GM19463 (cell line): ENCODE data around the gene RHOBTB1.
"Not testable (repeated sequence)": the region's sequence is repeated elsewhere in the genome, so short reads cannot be mapped to it uniquely, and the experiment has no call there.

Experiments used
- ATAC-seq: cut with Tn5 transposase; IDR thresholded peaks from one replicate; pipeline ENCODE4 v1.9.1; 2021; ENCODE audit warnings: mild to moderate bottlenecking, moderate library complexity; ENCODE audit not compliant: unreplicated experiment

RHOBTB1 gene

DNA sequence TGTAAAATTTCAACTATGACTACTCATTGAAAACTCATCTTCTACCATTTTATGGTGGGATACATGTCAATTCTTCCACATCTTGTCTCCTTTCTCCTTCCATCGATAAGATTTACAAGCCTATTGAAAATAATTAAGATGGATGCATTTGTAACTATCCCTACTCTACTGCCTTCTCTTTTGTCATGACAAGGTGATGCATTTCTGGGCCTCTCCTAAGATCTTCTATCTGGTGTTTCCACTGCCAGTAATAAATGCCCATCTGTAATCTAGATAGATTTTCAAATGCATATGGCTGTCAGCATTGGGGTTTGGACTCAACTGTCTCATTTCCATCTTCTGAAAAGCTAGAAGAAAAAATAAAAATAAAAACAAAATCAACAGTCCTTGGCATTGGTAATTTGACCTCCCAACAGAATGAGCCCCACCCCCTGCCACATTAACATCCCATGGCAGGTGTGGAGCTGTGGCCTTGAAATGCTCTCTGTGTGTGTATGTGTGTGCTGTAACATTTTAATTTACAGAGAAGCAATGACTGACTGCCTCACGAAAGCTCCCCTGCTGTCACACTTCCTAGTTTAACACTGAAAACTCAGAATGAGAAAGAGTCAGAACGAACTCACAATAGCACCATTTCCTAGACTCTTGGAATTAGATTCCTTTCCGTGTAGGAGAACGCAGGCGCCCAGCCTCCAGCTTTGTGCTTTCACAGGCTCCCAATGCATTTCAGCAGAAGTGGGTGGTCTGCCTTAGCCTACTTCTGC is 74.2 kb downstream of the RHOBTB1 start:
- ATAC-seq = no peak

DNA sequence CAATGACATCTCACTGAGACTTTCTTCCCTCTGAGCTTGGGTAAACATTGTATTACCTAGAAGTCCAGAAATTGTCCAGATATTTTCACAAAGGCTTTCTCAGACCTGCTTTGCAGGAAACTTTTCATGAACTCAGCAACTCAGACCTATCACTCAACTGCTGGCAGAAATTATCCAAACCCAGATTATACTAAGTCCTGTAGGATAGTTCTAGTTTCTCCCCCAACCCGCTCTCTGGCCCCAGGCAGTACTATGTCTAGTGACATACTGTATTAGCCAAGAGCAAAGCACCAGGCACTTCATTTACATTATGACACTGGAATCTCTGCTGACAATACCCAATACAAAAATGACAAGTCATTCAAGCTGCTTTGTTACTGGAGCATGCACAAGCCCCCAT is 75.0 kb downstream of the RHOBTB1 start:
- no peak for ATAC-seq

DNA sequence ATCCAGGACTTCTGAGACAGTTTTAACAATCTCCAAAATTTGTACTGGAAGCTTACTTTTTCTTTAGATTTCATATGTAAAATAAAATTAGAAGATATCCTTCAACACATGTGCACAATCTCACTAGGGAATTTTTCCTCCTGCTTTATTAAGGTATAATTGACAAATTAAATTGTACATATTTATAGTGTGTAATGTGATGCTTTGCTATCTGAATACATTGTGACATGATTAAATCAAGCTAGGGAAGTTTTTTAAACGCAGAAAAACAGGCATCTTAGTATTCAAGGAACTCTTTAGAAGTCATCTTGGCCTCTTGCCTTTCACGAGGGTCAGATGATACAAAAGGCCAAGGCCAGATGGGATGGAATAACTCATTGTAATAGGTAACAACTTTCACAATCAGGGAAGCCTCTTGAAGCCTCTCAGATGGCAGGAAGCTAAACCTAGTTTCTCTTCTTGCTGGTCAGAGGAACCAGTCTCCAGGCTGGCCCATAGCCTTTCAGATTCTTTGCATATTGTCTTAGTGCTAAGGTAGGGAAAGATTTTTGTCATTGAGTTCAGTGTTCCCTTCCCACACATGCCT is 78.7 kb downstream of the RHOBTB1 start:
- ATAC-seq = no peak

DNA sequence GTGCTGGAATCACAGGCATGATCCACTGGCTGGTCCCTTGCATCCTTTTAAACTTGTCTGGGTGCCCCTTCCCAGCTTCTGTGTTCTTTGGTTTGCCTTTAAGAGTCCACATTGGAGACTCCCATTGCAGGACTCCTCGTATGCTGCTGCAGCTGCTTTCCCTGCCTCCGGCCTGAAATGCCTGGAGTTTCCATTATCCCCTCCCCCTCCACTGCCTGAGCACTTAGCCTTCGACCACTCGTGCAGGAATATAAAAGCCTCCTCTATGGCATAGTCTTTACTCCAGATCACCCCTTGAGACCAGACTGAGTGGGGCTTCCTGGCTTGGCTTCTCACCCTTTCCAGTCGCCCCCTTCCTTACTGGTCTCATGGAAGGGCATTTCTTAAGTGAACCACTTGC is 80.2 kb downstream of the RHOBTB1 start:
- ATAC-seq = no peak

DNA sequence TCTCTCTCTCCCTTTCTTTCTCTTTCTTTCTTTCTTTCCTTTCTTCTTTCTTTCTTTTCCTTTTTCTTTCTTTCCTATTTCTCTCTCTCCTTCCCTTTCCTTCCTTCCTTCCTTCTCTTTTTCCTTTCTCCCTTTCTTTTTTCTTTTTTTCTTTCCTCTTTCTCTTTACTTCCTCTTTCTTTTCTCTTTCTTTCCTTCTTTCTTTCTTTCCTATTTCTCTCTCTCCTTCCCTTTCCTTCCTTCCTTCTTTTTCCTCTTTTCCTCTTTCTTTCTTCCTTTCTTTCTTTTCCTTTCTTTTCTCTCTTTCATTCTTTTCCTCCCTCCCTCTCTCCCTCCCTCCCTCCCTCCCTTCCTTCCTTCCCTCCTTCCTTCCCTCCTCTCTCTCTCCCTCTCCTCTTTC is 81.5 kb downstream of the RHOBTB1 start:
- no peak for ATAC-seq

DNA sequence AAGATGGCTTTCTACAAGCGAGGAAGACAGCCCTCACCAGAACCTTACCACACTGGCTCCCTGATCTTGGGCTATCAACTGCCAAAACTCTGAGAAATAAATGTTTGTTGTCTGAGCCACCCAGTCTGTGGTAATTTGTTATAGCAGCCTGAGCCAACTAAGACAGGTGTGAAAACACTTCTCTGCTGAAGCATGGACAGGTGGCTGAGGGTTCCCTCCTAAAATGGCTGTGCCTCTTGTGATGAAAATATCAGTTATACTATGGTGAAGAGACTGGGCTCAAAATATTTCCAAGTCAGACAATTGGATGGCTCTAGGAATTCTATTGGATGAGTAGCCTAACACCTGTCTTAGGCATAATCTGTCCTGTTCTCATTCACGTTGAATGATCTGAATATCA is 87.6 kb downstream of the RHOBTB1 start:
- no peak for ATAC-seq

DNA sequence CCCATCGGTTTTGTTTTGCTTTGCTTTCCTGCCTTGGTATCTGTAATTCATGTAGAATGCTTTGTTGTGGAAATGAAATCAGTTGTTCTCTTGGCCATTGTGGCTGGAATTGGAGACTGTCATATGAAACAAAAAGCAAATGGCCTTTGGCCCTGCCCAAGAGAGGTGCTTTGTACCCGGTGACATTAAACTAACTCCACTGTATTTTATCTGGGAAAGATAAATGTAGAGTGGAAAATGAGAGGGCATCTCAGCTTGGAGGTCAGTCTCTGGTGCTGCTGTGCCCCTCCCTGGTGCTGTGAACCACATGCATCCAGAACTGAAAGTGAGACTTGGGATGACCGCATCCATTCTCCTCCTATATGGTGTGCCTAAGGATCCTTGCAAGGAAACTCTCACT is 90.3 kb downstream of the RHOBTB1 start:
- no peak for ATAC-seq

DNA sequence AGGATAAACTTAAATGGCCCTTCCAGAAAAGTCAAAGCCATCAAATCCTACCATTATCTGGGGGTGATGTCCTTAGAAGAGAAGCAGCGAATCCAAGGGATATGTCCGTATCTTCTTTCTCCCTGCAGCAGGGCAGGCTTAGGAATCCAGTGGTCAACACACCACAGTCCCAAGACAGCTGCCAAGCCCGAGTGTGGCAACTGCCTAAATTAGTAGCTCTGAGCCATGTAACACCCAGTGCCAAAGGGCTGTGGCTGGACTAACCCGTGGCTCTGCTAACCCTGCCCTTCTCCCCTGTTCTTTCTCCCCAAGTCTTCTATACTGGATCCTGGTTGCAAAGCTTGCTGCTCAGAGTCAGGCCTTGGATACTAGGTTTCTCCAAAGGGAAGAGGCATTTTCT is 90.9 kb downstream of the RHOBTB1 start:
- ATAC-seq = no peak

DNA sequence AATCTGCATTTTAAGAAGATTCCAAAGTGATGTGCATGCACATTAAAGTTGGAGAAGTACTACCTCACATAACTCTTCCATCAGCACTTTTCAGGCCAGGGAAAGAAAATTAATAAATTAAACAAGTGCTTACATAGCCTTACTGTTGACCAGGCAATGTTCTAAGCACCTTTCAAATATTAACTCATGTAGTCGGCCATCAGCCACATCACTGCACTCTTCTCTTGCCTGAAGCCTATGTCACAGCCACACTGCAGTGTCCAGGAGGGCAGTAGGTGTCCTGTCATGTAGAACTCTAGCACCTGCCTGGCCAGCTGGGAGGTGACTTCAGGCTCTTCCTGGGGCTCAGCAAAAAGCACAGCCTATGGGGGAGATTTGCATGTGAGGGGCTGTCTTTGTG is 94.2 kb downstream of the RHOBTB1 start:
- ATAC-seq = no peak

DNA sequence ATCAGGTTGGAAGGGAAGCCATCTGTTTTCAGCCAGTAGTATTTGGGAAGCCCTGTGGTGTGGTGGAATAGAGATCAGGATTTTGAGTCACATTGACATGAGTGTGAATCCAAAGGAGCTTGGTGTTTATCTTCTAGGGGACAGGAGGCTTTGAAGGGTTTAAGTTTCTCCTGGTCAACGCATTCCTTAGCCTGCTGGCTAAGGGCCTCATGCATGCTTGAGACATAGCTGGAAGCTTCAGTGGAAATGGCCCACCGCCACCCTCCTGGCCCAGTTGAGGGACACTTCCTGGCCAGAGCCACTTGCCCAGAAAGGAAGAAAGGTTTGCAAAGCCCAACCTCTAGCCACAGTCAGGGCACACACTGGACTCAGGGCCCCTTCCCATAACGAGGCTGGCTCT is 94.8 kb downstream of the RHOBTB1 start:
- no peak for ATAC-seq

DNA sequence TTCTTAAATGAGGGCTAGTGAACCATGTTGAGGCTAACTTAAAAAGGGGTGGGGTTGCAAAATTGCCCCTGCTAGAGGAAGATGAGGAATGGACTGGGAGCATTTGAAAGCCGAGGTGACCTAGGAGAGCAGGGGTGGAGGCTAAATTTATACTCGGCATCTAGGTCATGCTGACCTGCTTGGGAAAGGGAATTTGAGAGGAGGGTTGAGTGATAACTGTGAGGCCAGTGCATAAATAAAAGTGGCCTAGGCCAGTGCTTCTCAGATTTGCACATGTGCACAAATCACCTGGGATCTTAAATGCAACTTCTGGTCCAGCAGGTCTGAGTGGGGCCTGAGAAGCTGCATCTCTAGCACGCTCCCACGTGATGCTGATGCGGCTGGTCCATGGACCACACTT is 95.3 kb downstream of the RHOBTB1 start:
- ATAC-seq = no peak

DNA sequence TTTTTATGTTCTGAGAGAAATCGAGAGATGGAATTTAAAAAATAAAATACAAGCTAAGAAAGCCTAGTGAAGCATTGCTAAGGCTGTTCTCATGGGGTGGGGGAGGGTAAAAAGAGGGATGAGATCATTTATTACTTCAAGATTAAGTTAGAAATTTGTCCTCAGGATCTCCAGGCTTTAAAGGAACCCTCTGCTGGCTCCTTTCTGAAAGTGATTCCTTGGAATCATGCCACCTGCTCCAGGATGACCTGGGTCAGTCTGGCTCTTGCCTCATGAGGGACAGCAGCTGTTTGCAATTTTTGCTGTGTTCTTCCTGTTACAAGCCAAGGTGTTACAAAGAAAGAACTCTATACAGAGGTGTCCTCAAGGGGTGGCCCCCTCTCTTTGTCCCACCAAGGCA is 95.9 kb downstream of the RHOBTB1 start:
- no peak for ATAC-seq

DNA sequence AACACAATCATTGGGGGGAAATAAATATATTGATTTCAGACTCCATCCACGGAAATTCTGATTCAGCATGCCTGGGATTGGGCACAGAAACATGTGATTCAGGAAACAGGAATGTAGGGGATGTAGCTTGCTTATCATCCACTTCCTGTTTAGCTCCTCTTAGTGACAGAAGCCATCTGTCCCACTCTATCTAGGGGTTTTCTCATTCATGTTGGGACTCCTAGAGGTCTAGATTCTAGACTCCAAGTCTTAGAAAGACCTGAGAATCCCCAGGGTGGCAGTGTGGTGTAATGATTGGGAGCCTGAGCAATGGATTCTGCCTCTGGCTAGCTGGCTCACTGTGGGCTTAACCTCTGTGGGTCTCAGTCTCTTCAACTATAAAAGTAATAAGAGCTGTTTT is 97.8 kb downstream of the RHOBTB1 start:
- ATAC-seq = no peak

DNA sequence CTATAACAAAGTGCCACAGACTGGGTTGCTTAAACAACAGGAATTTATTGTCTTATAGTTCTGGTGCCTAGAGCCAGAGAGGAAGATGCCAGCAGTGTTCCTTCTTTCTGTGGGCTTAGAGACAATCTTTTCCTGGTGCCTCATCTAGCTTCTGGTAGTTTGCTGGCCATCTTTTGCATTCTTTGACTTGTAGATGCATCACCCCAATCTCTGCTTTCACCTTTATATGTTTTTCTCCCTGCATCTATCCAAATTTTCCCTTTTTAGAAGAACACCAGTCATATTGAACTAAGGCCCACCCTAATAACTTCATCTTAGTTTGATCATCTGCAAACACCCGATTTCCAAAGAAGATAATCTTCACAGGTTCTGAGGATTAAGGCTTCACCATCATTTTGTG is 98.9 kb downstream of the RHOBTB1 start:
- no peak for ATAC-seq

DNA sequence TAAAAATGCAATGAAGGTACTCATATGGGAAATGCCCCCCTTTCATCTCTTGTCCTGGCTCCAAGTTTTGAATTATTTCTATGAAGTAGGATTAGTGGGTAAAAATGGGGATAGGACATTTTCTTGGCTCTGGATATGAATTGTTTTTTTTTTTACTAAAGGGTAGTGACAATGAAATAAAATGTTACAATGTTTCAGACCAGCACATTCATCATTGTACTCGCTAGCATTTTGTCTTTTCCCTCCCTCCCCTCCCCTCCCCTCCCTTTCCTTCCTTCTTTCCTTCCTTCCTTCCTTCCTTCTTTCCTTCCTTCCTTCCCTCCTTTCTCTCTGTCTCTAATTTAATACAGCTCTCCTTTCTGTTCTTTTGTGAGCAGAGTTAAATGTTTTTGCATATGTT is 101.3 kb downstream of the RHOBTB1 start:
- ATAC-seq = no peak

DNA sequence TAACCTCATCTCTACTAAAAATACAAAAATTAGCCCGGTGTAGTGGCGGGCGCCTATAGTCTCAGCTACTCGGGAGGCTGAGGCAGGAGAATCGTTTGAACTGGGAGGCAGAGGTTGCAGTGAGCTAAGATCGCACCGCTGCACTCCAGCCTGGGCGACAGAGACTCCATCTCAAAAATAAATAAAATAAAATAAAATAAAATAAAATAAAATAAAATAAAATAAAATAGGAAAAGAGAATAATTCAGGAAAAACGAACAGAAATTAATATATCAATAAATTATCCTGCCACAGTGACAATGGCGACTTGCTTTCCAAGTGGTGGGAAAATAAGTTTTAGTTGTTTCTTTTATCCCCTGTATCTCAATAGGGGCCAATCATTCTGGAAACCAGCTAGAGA is 102.8 kb downstream of the RHOBTB1 start:
- ATAC-seq = not testable (repeated sequence)

DNA sequence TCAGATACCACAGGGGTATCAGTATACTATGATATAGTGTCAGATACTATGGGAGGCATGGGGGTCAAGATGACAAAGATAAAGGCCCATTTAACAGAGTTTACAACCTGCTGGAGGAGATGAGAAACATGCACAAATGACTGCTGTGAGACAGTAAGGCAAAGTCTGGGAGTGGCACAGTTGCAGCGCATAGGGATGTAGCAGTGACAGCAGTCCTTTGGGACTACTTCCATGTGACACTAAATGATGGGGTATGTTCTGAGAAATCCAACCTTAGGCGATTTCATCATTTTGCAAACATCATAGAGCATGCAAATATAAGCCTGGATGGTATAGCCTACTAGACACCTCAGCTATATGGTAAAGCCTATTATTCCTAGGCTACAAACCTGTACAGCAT is 108.9 kb downstream of the RHOBTB1 start:
- ATAC-seq = no peak

DNA sequence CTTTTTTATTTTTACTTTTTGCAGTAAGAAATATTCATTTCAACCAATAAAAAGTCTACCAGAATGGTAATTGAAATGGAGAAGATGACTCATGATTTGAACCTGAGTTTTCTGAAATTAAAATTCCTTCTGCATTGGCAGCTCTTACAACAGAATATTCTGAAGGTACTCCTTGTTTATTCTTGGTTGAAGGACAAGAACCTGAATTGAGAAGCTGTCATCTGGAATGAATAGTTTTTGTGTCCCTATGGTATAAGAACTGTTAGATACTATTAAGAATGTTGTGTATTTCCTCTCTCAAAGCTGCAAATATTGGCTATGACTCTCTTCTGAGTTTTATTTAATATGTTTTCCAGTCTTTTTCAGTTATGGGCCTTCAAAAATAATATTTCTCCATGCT is 109.6 kb downstream of the RHOBTB1 start:
- ATAC-seq = no peak

DNA sequence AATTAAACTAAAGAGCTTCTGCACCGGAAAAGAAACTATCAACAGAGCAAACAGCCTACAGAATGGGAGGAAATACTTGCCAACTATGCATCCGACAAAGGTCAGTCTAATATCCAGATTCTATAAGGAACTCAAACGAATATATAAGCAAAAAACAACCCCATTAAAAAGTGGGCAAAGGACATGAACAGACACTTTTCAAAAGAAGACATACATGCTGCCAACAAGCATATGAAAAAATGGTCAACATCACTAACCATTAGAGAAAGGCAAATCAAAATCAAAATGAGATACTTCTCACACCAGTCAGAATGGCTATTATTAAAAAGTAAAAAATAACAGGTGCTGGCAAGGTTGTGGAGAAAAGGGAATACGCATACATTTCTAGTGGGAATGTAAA is 111.8 kb downstream of the RHOBTB1 start:
- not testable (repeated sequence) for ATAC-seq

DNA sequence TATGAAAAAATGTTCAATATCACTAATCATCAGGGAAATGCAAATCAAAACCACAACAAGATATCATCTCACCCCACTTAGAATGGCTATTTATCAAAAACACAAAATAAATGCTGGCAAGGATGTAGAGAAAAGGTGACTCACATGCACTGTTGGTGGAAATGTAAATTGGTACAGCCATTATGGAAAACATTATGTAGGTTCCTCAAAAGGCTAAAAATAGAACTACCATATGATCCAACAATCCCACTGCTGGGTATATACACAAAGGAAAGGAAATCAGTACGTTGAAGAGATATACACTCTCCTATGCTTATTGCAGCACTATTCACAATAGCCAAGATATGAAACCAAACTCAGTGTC is 115.5 kb downstream of the RHOBTB1 start:
- no peak for ATAC-seq

DNA sequence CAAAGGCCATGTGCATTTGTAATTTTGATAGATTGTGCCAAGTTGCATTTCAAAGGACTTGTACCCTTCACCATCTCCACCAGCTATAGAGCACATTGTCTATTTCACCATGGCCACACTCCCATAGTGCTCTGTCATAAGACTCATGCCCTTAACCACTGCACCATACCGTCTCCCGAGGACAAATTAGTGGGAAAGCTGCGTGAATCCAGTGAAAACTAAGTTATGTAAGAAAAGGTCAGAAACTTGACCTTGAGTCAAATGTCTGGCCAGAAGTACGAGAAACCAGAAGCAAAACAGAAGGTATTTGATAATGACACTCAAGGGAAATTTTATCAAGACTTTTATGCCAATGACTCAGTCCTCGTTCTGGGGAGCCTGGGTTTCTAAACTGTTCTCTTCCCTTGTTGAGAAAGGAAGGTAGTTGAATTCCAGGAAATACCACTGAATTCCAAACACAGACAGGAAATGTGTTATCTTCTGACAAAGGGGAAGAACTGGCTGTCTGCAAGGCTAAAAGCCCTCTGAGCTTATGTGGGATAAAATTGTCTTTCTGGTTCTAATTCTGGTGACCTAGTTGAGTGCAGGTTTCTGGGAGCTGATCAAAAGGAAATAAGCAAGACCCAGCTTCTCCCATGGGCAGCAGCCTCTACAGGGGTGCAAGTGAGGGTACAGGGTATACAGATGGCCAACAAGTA is 116.0 kb downstream of the RHOBTB1 start:
- no peak for ATAC-seq

DNA sequence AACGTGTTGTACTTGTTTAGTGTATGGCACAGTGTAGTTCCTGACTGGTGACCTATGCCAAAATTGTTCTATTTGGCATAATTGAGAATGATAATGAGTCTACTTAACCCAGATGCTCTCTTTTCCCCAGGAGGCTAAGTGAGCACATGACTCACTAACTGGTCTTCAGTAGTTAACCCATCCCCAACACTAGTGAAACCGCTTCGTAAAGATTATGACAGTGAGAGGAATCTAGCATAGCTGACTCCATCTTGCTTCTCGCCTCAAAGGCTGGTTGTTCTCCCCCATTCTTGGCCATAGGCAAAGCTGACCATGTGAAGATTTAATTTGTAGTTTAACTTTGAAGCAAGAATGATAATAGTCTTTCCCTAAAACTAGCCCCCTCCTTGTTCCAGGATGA is 118.5 kb downstream of the RHOBTB1 start:
- no peak for ATAC-seq
